GM23338 (cell line): ENCODE measurements around the gene IFT88. TPM values are rescaled to one million over a fixed set of nuclear protein-coding genes. Genes with fewer than 3 reads are reported as not detected.

ENCODE experiments used
- ATAC-seq: fragments of 200-7000 bp; cut with Tn5 transposase; 3 replicates; pipeline ENCODE4 v1.9.1; 2020
- DNase-seq: peaks from one replicate; pipeline ENCODE4 v3.0.0-alpha.2; 2015; ENCODE audit warnings: low spot score
- H2AFZ ChIP-seq: fragments of 200-600 bp; sonication (generic); 2 replicates; pipeline ENCODE4 v1.8.0; 2016; ENCODE audit warnings: antibody characterized with exemption, mild to moderate bottlenecking, moderate library complexity
- H3F3A ChIP-seq: fragments of 200-600 bp; sonication (generic); replicated peaks from 2 replicates; pipeline ENCODE4 v1.8.0; 2017; ENCODE audit warnings: antibody characterized with exemption, mixed run types, low read depth
- H3K27ac ChIP-seq: fragments of 200-600 bp; sonication (generic); 2 replicates; pipeline ENCODE4 v1.6.1; 2016; ENCODE audit warnings: low read depth
- H3K27me3 ChIP-seq: fragments of 200-600 bp; sonication (generic); 2 replicates; pipeline ENCODE4 v1.8.0; 2016; ENCODE audit warnings: mild to moderate bottlenecking, mixed run types, moderate library complexity; ENCODE audit not compliant: insufficient read depth
- H3K36me3 ChIP-seq: fragments of 200-600 bp; sonication (generic); 2 replicates; pipeline ENCODE4 v1.8.0; 2016; ENCODE audit warnings: mild to moderate bottlenecking; ENCODE audit not compliant: insufficient read depth
- H3K4me1 ChIP-seq: fragments of 200-600 bp; sonication (generic); 2 replicates; pipeline ENCODE4 v1.8.0; 2016; ENCODE audit warnings: mild to moderate bottlenecking, moderate library complexity; ENCODE audit not compliant: insufficient read depth
- H3K4me2 ChIP-seq: fragments of 200-600 bp; sonication (generic); 2 replicates; pipeline ENCODE4 v1.7.1; 2017; ENCODE audit warnings: mixed run types
- H3K4me3 ChIP-seq: fragments of 200-600 bp; sonication (generic); 2 replicates; pipeline ENCODE4 v1.6.1; 2016; ENCODE audit warnings: mixed run types
- H3K79me2 ChIP-seq: fragments of 200-600 bp; sonication (generic); replicated peaks from 2 replicates; pipeline ENCODE4 v1.8.0; 2017; ENCODE audit warnings: mild to moderate bottlenecking; ENCODE audit not compliant: insufficient read depth
- H3K9me2 ChIP-seq: fragments of 200-600 bp; sonication (generic); 2 replicates; pipeline ENCODE4 v1.8.0; 2017; ENCODE audit not compliant: insufficient read depth
- H4K20me1 ChIP-seq: fragments of 200-600 bp; sonication (generic); replicated peaks from 2 replicates; pipeline ENCODE4 v1.8.0; 2017; ENCODE audit warnings: mild to moderate bottlenecking; ENCODE audit not compliant: insufficient read depth
- H3K27ac Mint-ChIP-seq: 2 replicates; pipeline ENCODE4 v1.8.0; 2020; ENCODE audit warnings: inconsistent platforms, mild to moderate bottlenecking, moderate library complexity, mixed read lengths
- H3K27me3 Mint-ChIP-seq: 3 replicates; pipeline ENCODE4 v1.8.0; 2022; ENCODE audit warnings: low read depth, mild to moderate bottlenecking, moderate library complexity, mixed read lengths, inconsistent platforms; ENCODE audit not compliant: insufficient read depth, poor library complexity
- H3K36me3 Mint-ChIP-seq: 3 replicates; pipeline ENCODE4 v1.8.0; 2021; ENCODE audit warnings: low read depth, mild to moderate bottlenecking, inconsistent platforms, moderate library complexity, mixed read lengths
- H3K4me1 Mint-ChIP-seq: 3 replicates; pipeline ENCODE4 v1.8.0; 2020; ENCODE audit warnings: mild to moderate bottlenecking, inconsistent platforms, mixed read lengths
- H3K4me3 Mint-ChIP-seq: 3 replicates; pipeline ENCODE4 v1.8.0; 2021; ENCODE audit warnings: moderate library complexity, mild to moderate bottlenecking, inconsistent platforms, mixed read lengths
- H3K9me3 Mint-ChIP-seq: 3 replicates; pipeline ENCODE4 v1.8.0; 2020; ENCODE audit warnings: moderate library complexity, mild to moderate bottlenecking, inconsistent platforms, mixed read lengths
- CTCF ChIP-seq, 2 experiments: fragments of 200-600 bp in 1 of 2; sonication (generic) in 1 of 2; conservative IDR thresholded peaks; 2 replicates each; pipeline versions ENCODE4 v1.5.1 to v1.6.1; 2016 to 2017; ENCODE audit warnings: antibody characterized with exemption in 2 of 2, low read depth in 2 of 2, mild to moderate bottlenecking in 2 of 2, moderate library complexity in 1 of 2
- ETS1 ChIP-seq: IDR thresholded peaks from 2 replicates; pipeline ENCODE4 v1.6.1; 2016; ENCODE audit warnings: antibody characterized with exemption
- EZH2 ChIP-seq: fragments of 200-600 bp; sonication (generic); IDR thresholded peaks from one replicate; pipeline ENCODE4 v1.8.0; 2017; ENCODE audit warnings: antibody characterized with exemption, mild to moderate bottlenecking, low read depth; ENCODE audit not compliant: unreplicated experiment
- EZH2phosphoT487 ChIP-seq: fragments of 200-600 bp; sonication (generic); IDR thresholded peaks from one replicate; pipeline ENCODE4 v1.8.1; 2018; ENCODE audit warnings: antibody characterized with exemption; ENCODE audit not compliant: unreplicated experiment
- JUNB ChIP-seq: IDR thresholded peaks from one replicate; pipeline ENCODE4 v1.6.1; 2016; ENCODE audit warnings: antibody characterized with exemption; ENCODE audit not compliant: unreplicated experiment
- POLR2AphosphoS5 ChIP-seq: IDR thresholded peaks from 2 replicates; pipeline ENCODE4 v1.6.1; 2016; ENCODE audit warnings: antibody characterized with exemption, low read depth
- ZNF114 ChIP-seq: fragments of 250-450 bp; sonication (Bioruptor Pico); IDR thresholded peaks from 2 replicates; pipeline ENCODE4 v1.5.0; 2020; ENCODE audit warnings: mild to moderate bottlenecking, moderate library complexity
- polyA plus RNA-seq: library from polyadenylated mRNA; unstranded; fragments of >200 nt; fragmentation: Nextera tagmentation; extraction: Ambion mirVana; gene quantifications from 2 replicates; pipeline ENCODE4 v1.2.1, GENCODE V29; 2016
- total RNA-seq: library from RNA; depleted of rRNA; stranded (reverse); fragments of >200 nt; shearing (Covaris generic); gene quantifications from 2 replicates; pipeline ENCODE4 v1.2.3, GENCODE V29; 2014
- TF ChIP-seq, protein P1 (sequence below): IDR thresholded peaks from one replicate; pipeline ENCODE4 v1.6.1; 2018; ENCODE audit warnings: antibody characterized with exemption; ENCODE audit not compliant: unreplicated experiment
- TF ChIP-seq, protein P2 (sequence below): fragments of 250-450 bp; sonication (Bioruptor Pico); IDR thresholded peaks from 2 replicates; pipeline ENCODE4 v1.5.0; 2020; ENCODE audit warnings: mild to moderate bottlenecking, moderate library complexity

IFT88 gene
- total and polyA plus RNA-seq, 2 experiments from 2014 or later, result 8.2 to 8.7 TPM

GRCh38 chr13:20664351-20664750 lies 97.4 kb downstream of the IFT88 start:
- Mint-ChIP-seq H3K9me3 (no peaks in the 10 kb centered on the region; the same call in 2 of the 3 replicates), H3K27ac (no peak overlapping the region), H3K27me3 (no peaks in the 10 kb centered on the region), H3K36me3 (no peaks in the 10 kb centered on the region), H3K4me1 (no peaks in the 10 kb centered on the region), H3K4me3 (no peak overlapping the region)
- ATAC-seq (no peak), DNase-seq (no peak)
- Histone ChIP-seq H3F3A (no peaks in the 10 kb centered on the region), H3K79me2 (no peaks in the 10 kb centered on the region), H3K4me1 (no peaks in the 10 kb centered on the region), H3K4me2 (no peak overlapping the region), H2AFZ (no peak overlapping the region), H3K4me3 (no peak overlapping the region), H3K9me2 (no peaks in the 10 kb centered on the region), H3K27ac (no peak overlapping the region), H3K27me3 (no peaks in the 10 kb centered on the region), H3K36me3 (no peaks in the 10 kb centered on the region), H4K20me1 (no peaks in the 10 kb centered on the region)
- TF ChIP-seq CTCF (conservative IDR thresholded peaks at IDR 0.05; ENCODE audit: low read depth in 2 of 2), result no peak
- TF ChIP-seq, protein P1, sequence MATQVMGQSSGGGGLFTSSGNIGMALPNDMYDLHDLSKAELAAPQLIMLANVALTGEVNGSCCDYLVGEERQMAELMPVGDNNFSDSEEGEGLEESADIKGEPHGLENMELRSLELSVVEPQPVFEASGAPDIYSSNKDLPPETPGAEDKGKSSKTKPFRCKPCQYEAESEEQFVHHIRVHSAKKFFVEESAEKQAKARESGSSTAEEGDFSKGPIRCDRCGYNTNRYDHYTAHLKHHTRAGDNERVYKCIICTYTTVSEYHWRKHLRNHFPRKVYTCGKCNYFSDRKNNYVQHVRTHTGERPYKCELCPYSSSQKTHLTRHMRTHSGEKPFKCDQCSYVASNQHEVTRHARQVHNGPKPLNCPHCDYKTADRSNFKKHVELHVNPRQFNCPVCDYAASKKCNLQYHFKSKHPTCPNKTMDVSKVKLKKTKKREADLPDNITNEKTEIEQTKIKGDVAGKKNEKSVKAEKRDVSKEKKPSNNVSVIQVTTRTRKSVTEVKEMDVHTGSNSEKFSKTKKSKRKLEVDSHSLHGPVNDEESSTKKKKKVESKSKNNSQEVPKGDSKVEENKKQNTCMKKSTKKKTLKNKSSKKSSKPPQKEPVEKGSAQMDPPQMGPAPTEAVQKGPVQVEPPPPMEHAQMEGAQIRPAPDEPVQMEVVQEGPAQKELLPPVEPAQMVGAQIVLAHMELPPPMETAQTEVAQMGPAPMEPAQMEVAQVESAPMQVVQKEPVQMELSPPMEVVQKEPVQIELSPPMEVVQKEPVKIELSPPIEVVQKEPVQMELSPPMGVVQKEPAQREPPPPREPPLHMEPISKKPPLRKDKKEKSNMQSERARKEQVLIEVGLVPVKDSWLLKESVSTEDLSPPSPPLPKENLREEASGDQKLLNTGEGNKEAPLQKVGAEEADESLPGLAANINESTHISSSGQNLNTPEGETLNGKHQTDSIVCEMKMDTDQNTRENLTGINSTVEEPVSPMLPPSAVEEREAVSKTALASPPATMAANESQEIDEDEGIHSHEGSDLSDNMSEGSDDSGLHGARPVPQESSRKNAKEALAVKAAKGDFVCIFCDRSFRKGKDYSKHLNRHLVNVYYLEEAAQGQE, result no peak
- TF ChIP-seq ZNF114 (CRISPR knock-in tag), result no peak
- TF ChIP-seq EZH2, result no peak
- no peak for TF ChIP-seq ETS1
- no peak for TF ChIP-seq EZH2phosphoT487
- TF ChIP-seq, protein P2, sequence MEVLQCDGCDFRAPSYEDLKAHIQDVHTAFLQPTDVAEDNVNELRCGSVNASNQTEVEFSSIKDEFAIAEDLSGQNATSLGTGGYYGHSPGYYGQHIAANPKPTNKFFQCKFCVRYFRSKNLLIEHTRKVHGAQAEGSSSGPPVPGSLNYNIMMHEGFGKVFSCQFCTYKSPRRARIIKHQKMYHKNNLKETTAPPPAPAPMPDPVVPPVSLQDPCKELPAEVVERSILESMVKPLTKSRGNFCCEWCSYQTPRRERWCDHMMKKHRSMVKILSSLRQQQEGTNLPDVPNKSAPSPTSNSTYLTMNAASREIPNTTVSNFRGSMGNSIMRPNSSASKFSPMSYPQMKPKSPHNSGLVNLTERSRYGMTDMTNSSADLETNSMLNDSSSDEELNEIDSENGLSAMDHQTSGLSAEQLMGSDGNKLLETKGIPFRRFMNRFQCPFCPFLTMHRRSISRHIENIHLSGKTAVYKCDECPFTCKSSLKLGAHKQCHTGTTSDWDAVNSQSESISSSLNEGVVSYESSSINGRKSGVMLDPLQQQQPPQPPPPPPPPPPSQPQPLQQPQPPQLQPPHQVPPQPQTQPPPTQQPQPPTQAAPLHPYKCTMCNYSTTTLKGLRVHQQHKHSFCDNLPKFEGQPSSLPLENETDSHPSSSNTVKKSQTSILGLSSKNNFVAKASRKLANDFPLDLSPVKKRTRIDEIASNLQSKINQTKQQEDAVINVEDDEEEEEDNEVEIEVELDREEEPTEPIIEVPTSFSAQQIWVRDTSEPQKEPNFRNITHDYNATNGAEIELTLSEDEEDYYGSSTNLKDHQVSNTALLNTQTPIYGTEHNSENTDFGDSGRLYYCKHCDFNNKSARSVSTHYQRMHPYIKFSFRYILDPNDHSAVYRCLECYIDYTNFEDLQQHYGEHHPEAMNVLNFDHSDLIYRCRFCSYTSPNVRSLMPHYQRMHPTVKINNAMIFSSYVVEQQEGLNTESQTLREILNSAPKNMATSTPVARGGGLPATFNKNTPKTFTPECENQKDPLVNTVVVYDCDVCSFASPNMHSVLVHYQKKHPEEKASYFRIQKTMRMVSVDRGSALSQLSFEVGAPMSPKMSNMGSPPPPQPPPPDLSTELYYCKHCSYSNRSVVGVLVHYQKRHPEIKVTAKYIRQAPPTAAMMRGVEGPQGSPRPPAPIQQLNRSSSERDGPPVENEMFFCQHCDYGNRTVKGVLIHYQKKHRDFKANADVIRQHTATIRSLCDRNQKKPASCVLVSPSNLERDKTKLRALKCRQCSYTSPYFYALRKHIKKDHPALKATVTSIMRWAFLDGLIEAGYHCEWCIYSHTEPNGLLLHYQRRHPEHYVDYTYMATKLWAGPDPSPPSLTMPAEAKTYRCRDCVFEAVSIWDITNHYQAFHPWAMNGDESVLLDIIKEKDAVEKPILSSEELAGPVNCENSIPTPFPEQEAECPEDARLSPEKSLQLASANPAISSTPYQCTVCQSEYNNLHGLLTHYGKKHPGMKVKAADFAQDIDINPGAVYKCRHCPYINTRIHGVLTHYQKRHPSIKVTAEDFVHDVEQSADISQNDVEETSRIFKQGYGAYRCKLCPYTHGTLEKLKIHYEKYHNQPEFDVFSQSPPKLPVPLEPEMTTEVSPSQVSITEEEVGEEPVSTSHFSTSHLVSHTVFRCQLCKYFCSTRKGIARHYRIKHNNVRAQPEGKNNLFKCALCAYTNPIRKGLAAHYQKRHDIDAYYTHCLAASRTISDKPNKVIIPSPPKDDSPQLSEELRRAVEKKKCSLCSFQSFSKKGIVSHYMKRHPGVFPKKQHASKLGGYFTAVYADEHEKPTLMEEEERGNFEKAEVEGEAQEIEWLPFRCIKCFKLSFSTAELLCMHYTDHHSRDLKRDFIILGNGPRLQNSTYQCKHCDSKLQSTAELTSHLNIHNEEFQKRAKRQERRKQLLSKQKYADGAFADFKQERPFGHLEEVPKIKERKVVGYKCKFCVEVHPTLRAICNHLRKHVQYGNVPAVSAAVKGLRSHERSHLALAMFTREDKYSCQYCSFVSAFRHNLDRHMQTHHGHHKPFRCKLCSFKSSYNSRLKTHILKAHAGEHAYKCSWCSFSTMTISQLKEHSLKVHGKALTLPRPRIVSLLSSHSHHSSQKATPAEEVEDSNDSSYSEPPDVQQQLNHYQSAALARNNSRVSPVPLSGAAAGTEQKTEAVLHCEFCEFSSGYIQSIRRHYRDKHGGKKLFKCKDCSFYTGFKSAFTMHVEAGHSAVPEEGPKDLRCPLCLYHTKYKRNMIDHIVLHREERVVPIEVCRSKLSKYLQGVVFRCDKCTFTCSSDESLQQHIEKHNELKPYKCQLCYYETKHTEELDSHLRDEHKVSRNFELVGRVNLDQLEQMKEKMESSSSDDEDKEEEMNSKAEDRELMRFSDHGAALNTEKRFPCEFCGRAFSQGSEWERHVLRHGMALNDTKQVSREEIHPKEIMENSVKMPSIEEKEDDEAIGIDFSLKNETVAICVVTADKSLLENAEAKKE (CRISPR knock-in tag), result no peak
- no peak for TF ChIP-seq JUNB
- no peak for TF ChIP-seq POLR2AphosphoS5
